D721Med (cell line): ENCODE results near the gene TXN2.

Source experiments
- DNase-seq: peaks from one replicate; pipeline ENCODE4 v3.0.0; 2011; ENCODE audit warnings: low spot score; ENCODE audit not compliant: insufficient read length
- FAIRE-seq: peaks from 2 replicates; lab custom pipeline; 2011; peaks lifted over from hg19 to GRCh38; lab: Jason Lieb, UNC
- CTCF ChIP-seq: IDR thresholded peaks from 2 replicates; pipeline ENCODE4 v1.5.1; 2012; ENCODE audit warnings: mild to moderate bottlenecking, control low read depth; ENCODE audit not compliant: insufficient read depth; ENCODE audit errors: missing control alignments

TXN2 gene

GRCh38 chr22:36423461-36424404 lies 57.7 kb downstream of the TXN2 start:
- FAIRE-seq = no peak
- no peak for TF ChIP-seq CTCF
- no peak for DNase-seq

- DNase-seq = no peak
- TF ChIP-seq CTCF = no peak
- no peak for FAIRE-seq
Observed at GRCh38 chr22:36422287-36423014, 59.0 kb downstream of the TXN2 start.

GRCh38 chr22:36419912-36420882 lies 61.2 kb downstream of the TXN2 start:
- no peak for FAIRE-seq

GRCh38 chr22:36419177-36419911 lies 62.1 kb downstream of the TXN2 start:
- no peak for TF ChIP-seq CTCF
- FAIRE-seq = no peak
- DNase-seq = no peak

More at GRCh38 chr22:36419912-36420882, 61.2 kb downstream of the TXN2 start:
- no peak for DNase-seq
- TF ChIP-seq CTCF = no peak

GRCh38 chr22:36417281-36417686 lies 64.2 kb downstream of the TXN2 start:
- DNase-seq = no peak
- FAIRE-seq = no peak
- no peak for TF ChIP-seq CTCF
